H9 (cell line): Measurements from ENCODE around the gene LPCAT1. TPM values are rescaled to one million over a fixed set of nuclear protein-coding genes. Genes with fewer than 3 reads are reported as not detected.

Source experiments
- DNase-seq: peaks from one replicate; pipeline ENCODE4 v3.0.0-alpha.2; 2017
- H2AFZ ChIP-seq: one replicate; pipeline ENCODE4 v1.6.1; 2013; ENCODE audit warnings: mild to moderate bottlenecking, low read length, control low read depth, moderate library complexity
- H2AK5ac ChIP-seq: 2 replicates; pipeline ENCODE4 v1.6.1; 2013; ENCODE audit warnings: low read length, control low read depth, mixed read lengths; ENCODE audit not compliant: insufficient read length
- H2BK120ac ChIP-seq: one replicate; pipeline ENCODE4 v1.6.1; 2013; ENCODE audit warnings: low read depth, mild to moderate bottlenecking, low read length, control low read depth, inconsistent platforms; ENCODE audit not compliant: poor library complexity, severe bottlenecking
- H2BK12ac ChIP-seq: 2 replicates; pipeline ENCODE4 v1.6.1; 2013; ENCODE audit warnings: low read length, control low read depth, mixed read lengths, low read depth; ENCODE audit not compliant: insufficient read length
- H2BK15ac ChIP-seq: 2 replicates; pipeline ENCODE4 v1.6.1; 2013; ENCODE audit warnings: low read depth, low read length, control low read depth
- H2BK20ac ChIP-seq: one replicate; pipeline ENCODE4 v1.6.1; 2013; ENCODE audit warnings: low read depth, mild to moderate bottlenecking, low read length, control low read depth, inconsistent platforms; ENCODE audit not compliant: poor library complexity, severe bottlenecking
- H2BK5ac ChIP-seq: 2 replicates; pipeline ENCODE4 v1.6.1; 2013; ENCODE audit warnings: low read length, control low read depth, mixed read lengths; ENCODE audit not compliant: insufficient read length
- H3K14ac ChIP-seq: 2 replicates; pipeline ENCODE4 v1.6.1; 2013; ENCODE audit warnings: low read length, control low read depth; ENCODE audit not compliant: insufficient read depth
- H3K18ac ChIP-seq: 2 replicates; pipeline ENCODE4 v1.6.1; 2013; ENCODE audit warnings: low read depth, mild to moderate bottlenecking, mixed read lengths, low read length, control low read depth; ENCODE audit not compliant: insufficient read length
- H3K23ac ChIP-seq: 2 replicates; pipeline ENCODE4 v1.6.1; 2013; ENCODE audit warnings: low read length, control low read depth, mixed read lengths, low read depth; ENCODE audit not compliant: insufficient read length
- H3K23me2 ChIP-seq: 2 replicates; pipeline ENCODE4 v1.6.1; 2013; ENCODE audit warnings: low read depth, mild to moderate bottlenecking, mixed read lengths, low read length, control low read depth; ENCODE audit not compliant: insufficient read length, poor library complexity, severe bottlenecking
- H3K27ac ChIP-seq: 2 replicates; pipeline ENCODE4 v1.5.1; 2013; ENCODE audit warnings: low read length, control low read depth, mixed read lengths, low read depth; ENCODE audit not compliant: insufficient read length
- H3K27me3 ChIP-seq: 2 replicates; pipeline ENCODE4 v1.6.1; 2013; ENCODE audit warnings: low read length, control low read depth, inconsistent platforms; ENCODE audit not compliant: insufficient read depth
- H3K4ac ChIP-seq: 2 replicates; pipeline ENCODE4 v1.6.1; 2013; ENCODE audit warnings: low read depth, mild to moderate bottlenecking, control low read depth, inconsistent platforms, low read length, moderate library complexity
- H3K4me1 ChIP-seq: 2 replicates; pipeline ENCODE4 v1.6.1; 2013; ENCODE audit warnings: low read length, control low read depth, inconsistent platforms; ENCODE audit not compliant: insufficient read depth
- H3K4me2 ChIP-seq: 2 replicates; pipeline ENCODE4 v1.6.1; 2013; ENCODE audit warnings: low read length, control low read depth, mixed read lengths; ENCODE audit not compliant: insufficient read length, insufficient read depth
- H3K56ac ChIP-seq: 2 replicates; pipeline ENCODE4 v1.6.1; 2013; ENCODE audit warnings: low read depth, mild to moderate bottlenecking, mixed read lengths, low read length, control low read depth; ENCODE audit not compliant: insufficient read length
- H3K79me1 ChIP-seq: 2 replicates; pipeline ENCODE4 v1.6.1; 2013; ENCODE audit warnings: low read depth, mild to moderate bottlenecking, moderate library complexity, low read length, control low read depth, inconsistent platforms; ENCODE audit not compliant: insufficient read depth, poor library complexity, severe bottlenecking
- H3K79me2 ChIP-seq: 2 replicates; pipeline ENCODE4 v1.6.1; 2013; ENCODE audit warnings: low read length, control low read depth, inconsistent platforms; ENCODE audit not compliant: insufficient read depth
- H3K9ac ChIP-seq: 2 replicates; pipeline ENCODE4 v1.6.1; 2013; ENCODE audit warnings: low read length, control low read depth, mixed read lengths; ENCODE audit not compliant: insufficient read length; ENCODE audit errors: extremely low read depth
- H3K9me3 ChIP-seq: one replicate; pipeline ENCODE4 v1.6.1; 2013; ENCODE audit warnings: low read depth, low read length, inconsistent platforms; ENCODE audit not compliant: control insufficient read depth
- H3T11ph ChIP-seq: one replicate; pipeline ENCODE4 v1.6.1; 2013; ENCODE audit warnings: mild to moderate bottlenecking, low read length, control low read depth, inconsistent platforms
- H4K20me1 ChIP-seq: one replicate; pipeline ENCODE4 v1.6.1; 2013; ENCODE audit not compliant: control insufficient read depth, insufficient read length, insufficient read depth
- H4K5ac ChIP-seq: 2 replicates; pipeline ENCODE4 v1.6.1; 2013; ENCODE audit warnings: low read depth, mild to moderate bottlenecking, mixed read lengths, low read length, control low read depth; ENCODE audit not compliant: insufficient read length
- H4K8ac ChIP-seq: replicated peaks from 2 replicates; pipeline ENCODE4 v1.6.1; 2013; ENCODE audit warnings: low read length, control low read depth, mixed read lengths, low read depth; ENCODE audit not compliant: insufficient read length
- H4K91ac ChIP-seq: 2 replicates; pipeline ENCODE4 v1.6.1; 2013; ENCODE audit warnings: low read depth, mild to moderate bottlenecking, moderate library complexity, mixed read lengths, low read length, control low read depth; ENCODE audit not compliant: insufficient read length
- H3K27ac Mint-ChIP-seq, 3 experiments: 2 replicates in 2 of 3; 3 replicates in 1 of 3; pipeline ENCODE4 v1.8.0; 2020 to 2021; ENCODE audit warnings: mixed read lengths in 3 of 3, mild to moderate bottlenecking in 1 of 3, moderate library complexity in 1 of 3
- H3K27me3 Mint-ChIP-seq: 2 replicates; pipeline ENCODE4 v1.8.0; 2021; ENCODE audit warnings: low read depth, mild to moderate bottlenecking, moderate library complexity, mixed read lengths
- H3K36me3 Mint-ChIP-seq, 3 experiments: 2 replicates in 2 of 3; 3 replicates in 1 of 3; pipeline ENCODE4 v1.8.0; 2020 to 2021; ENCODE audit warnings: low read depth in 3 of 3, mixed read lengths in 3 of 3; ENCODE audit not compliant: insufficient read depth in 1 of 3
- H3K4me1 Mint-ChIP-seq, 2 experiments: 2 replicates each; pipeline ENCODE4 v1.8.0; 2020; ENCODE audit warnings: mixed read lengths in 2 of 2
- H3K4me3 Mint-ChIP-seq, 2 experiments: 2 replicates in 1 of 2; 3 replicates in 1 of 2; pipeline ENCODE4 v1.8.0; 2020 to 2021; ENCODE audit warnings: mild to moderate bottlenecking in 2 of 2, mixed read lengths in 2 of 2, moderate library complexity in 1 of 2
- H3K9me3 Mint-ChIP-seq, 2 experiments: 2 replicates in 1 of 2; 3 replicates in 1 of 2; pipeline ENCODE4 v1.8.0; 2020; ENCODE audit warnings: mild to moderate bottlenecking in 2 of 2, mixed read lengths in 2 of 2, moderate library complexity in 1 of 2
- CTCF ChIP-seq: fragments of 200-600 bp; sonication (generic); conservative IDR thresholded peaks from 3 replicates; pipeline ENCODE4 v1.8.0; 2021; ENCODE audit warnings: antibody characterized with exemption, mild to moderate bottlenecking
- WGBS: extraction: QIAGEN DNeasy Blood & Tissue Kit; methylation state at CpG from one replicate; pipeline ENCODE4 v1.1.7; 2013; ENCODE audit warnings: missing lambda C conversion rate, low lambda C conversion rate, mixed read lengths; ENCODE audit not compliant: insufficient read length; ENCODE audit errors: extremely low coverage; 5-methylcytosine and 5-hydroxymethylcytosine counted together
- total RNA-seq: library from RNA; stranded (reverse); gene quantifications from 2 replicates; pipeline ENCODE4 v1.2.1, GENCODE V29; 2021

Gene LPCAT1
- total RNA-seq, 1 experiment from 2014 or later = 231 TPM

- no peak overlapping the region for H3K4ac ChIP-seq
- H3K27ac ChIP-seq = no peak overlapping the region
- Mint-ChIP-seq H3K4me3 (no peak overlapping the region), H3K4me1 (no peaks in the 10 kb centered on the region), H3K27me3 (peaks cover 2% of the 10 kb centered on the region; the same call in 1 of the 2 replicates), H3K27ac (peak overlapping the region in 1 of 3 experiments; percentile 62; a peak in 2 of 7 replicates), H3K9me3 (peaks cover 19 to 41% of the 10 kb centered on the region in 2 experiments), H3K36me3 (peaks cover 80 to 91% (median 88%) of the 10 kb centered on the region in 3 experiments)
- H3K9ac ChIP-seq = no peak overlapping the region
- WGBS = no CpG with 5 or more reads among the region's 20 CpGs
- peaks cover 22% of the 10 kb centered on the region for H3K9me3 ChIP-seq
- no peak overlapping the region for H4K5ac ChIP-seq
- no peak overlapping the region for H2BK120ac ChIP-seq
- H4K20me1 ChIP-seq = no peaks in the 10 kb centered on the region
- H2BK5ac ChIP-seq = no peak overlapping the region
- H3K4me1 ChIP-seq = no peaks in the 10 kb centered on the region
- H3K23ac ChIP-seq = no peak overlapping the region
- H3K56ac ChIP-seq = no peak overlapping the region
- no peak overlapping the region for H4K8ac ChIP-seq
- H3K27me3 ChIP-seq = no peaks in the 10 kb centered on the region
- H3K14ac ChIP-seq = no peak overlapping the region
- H3K4me2 ChIP-seq = no peak overlapping the region
- H3K23me2 ChIP-seq = no peaks in the 10 kb centered on the region
- H3K79me1 ChIP-seq = no peaks in the 10 kb centered on the region
- no peak overlapping the region for H3K18ac ChIP-seq
- no peak overlapping the region for H2AK5ac ChIP-seq
- H2BK15ac ChIP-seq = no peak overlapping the region
- no peak overlapping the region for H2BK12ac ChIP-seq
- no peak for TF ChIP-seq CTCF
- no peak overlapping the region for H4K91ac ChIP-seq
- no peak overlapping the region for H2BK20ac ChIP-seq
- no peak overlapping the region for H3T11ph ChIP-seq
- no peaks in the 10 kb centered on the region; the same call in 1 of the 2 replicates for H3K79me2 ChIP-seq
- DNase-seq = no peak
- H2AFZ ChIP-seq = no peak overlapping the region
These were observed 61.4 kb downstream of the LPCAT1 start for GRCh38 chr5:1462358-1462757.
